GM21526 (cell line): Measurements from ENCODE around the gene CABP7.

Experiments used
- ATAC-seq: cut with Tn5 transposase; IDR thresholded peaks from one replicate; pipeline ENCODE4 v1.9.1; 2021; ENCODE audit warnings: moderate library complexity; ENCODE audit not compliant: unreplicated experiment, low FRiP score

Gene CABP7

GRCh38 chr22:29702000-29702930 is 17.5 kb upstream of the CABP7 start:
- ATAC-seq: no peak

GRCh38 chr22:29702931-29703501 is 16.8 kb upstream of the CABP7 start:
- no peak for ATAC-seq

GRCh38 chr22:29703569-29704195 is 16.1 kb upstream of the CABP7 start:
- ATAC-seq: no peak

- ATAC-seq: no peak
Measured at GRCh38 chr22:29704528-29705285, 15.1 kb upstream of the CABP7 start.

GRCh38 chr22:29705651-29706050 is 14.2 kb upstream of the CABP7 start:
- no peak for ATAC-seq

- no peak for ATAC-seq
Measured at GRCh38 chr22:29706486-29706885, 13.3 kb upstream of the CABP7 start.

GRCh38 chr22:29707010-29707409 is 12.8 kb upstream of the CABP7 start:
- no peak for ATAC-seq

- ATAC-seq: no peak
Measured at GRCh38 chr22:29707471-29707870, 12.3 kb upstream of the CABP7 start.

GRCh38 chr22:29710193-29710592 is 9.6 kb upstream of the CABP7 start:
- no peak for ATAC-seq

- no peak for ATAC-seq
Measured at GRCh38 chr22:29710922-29711593, 8.7 kb upstream of the CABP7 start.

- no peak for ATAC-seq
Measured at GRCh38 chr22:29712119-29712518, 7.7 kb upstream of the CABP7 start.

GRCh38 chr22:29713156-29713727 is 6.6 kb upstream of the CABP7 start:
- no peak for ATAC-seq

GRCh38 chr22:29715240-29715639 is 4.6 kb upstream of the CABP7 start:
- ATAC-seq: no peak

- ATAC-seq: no peak
Measured at GRCh38 chr22:29715705-29716104, 4.1 kb upstream of the CABP7 start.

GRCh38 chr22:29716814-29717545 is 2.8 kb upstream of the CABP7 start:
- ATAC-seq: no peak

GRCh38 chr22:29717789-29718188 is 2.0 kb upstream of the CABP7 start:
- no peak for ATAC-seq

- ATAC-seq: no peak
Measured at GRCh38 chr22:29718949-29719898, 579 bp upstream of the CABP7 start.

- ATAC-seq: no peak
Measured at GRCh38 chr22:29720811-29721323, 1.1 kb downstream of the CABP7 start.
